NCI-H2029 treated with DMSO at 0.1 percent for 48 hours (cell line): ENCODE data around the gene HMCN1.
"Not testable (repeated sequence)": the region's sequence is repeated elsewhere in the genome, so short reads cannot be mapped to it uniquely, and the experiment has no call there.

Experiments
- DNase-seq: peaks from one replicate; lab custom pipeline; 2025; lab: John Stamatoyannopoulos, UW

HMCN1 gene

GRCh38 chr1:186152620-186153239, 418.5 kb downstream of the HMCN1 start:
- DNase-seq, result no peak

GRCh38 chr1:186154651-186155050, 420.5 kb downstream of the HMCN1 start:
- DNase-seq, result no peak

GRCh38 chr1:186155594-186155993, 421.4 kb downstream of the HMCN1 start:
- DNase-seq, result no peak

- not testable (repeated sequence) for DNase-seq
Measured at GRCh38 chr1:186162895-186163294, 428.7 kb downstream of the HMCN1 start.

- no peak for DNase-seq
Measured at GRCh38 chr1:186164773-186165172, 430.6 kb downstream of the HMCN1 start.

GRCh38 chr1:186165303-186165702, 431.1 kb downstream of the HMCN1 start:
- no peak for DNase-seq

GRCh38 chr1:186167096-186167668, 433.0 kb downstream of the HMCN1 start:
- DNase-seq, result no peak

- DNase-seq, result no peak
Measured at GRCh38 chr1:186175588-186175987, 441.4 kb downstream of the HMCN1 start.

- no peak for DNase-seq
Measured at GRCh38 chr1:186178426-186179043, 444.3 kb downstream of the HMCN1 start.

- DNase-seq, result no peak
Measured at GRCh38 chr1:186179231-186179630, 445.0 kb downstream of the HMCN1 start.

- no peak for DNase-seq
Measured at GRCh38 chr1:186183219-186183618, 449.0 kb downstream of the HMCN1 start.

GRCh38 chr1:186183970-186184628, 449.9 kb downstream of the HMCN1 start:
- DNase-seq, result no peak

- DNase-seq, result not testable (repeated sequence)
Measured at GRCh38 chr1:186186251-186186650, 452.1 kb downstream of the HMCN1 start.

GRCh38 chr1:186187601-186188000, 453.4 kb downstream of the HMCN1 start:
- DNase-seq, result no peak

- DNase-seq, result no peak
Measured at GRCh38 chr1:186188004-186188539, 453.9 kb downstream of the HMCN1 start.

GRCh38 chr1:186188736-186189135, 454.5 kb downstream of the HMCN1 start:
- DNase-seq, result no peak

GRCh38 chr1:186189156-186189555, 455.0 kb downstream of the HMCN1 start:
- no peak for DNase-seq

- no peak for DNase-seq
Measured at GRCh38 chr1:186191511-186191910, 457.3 kb downstream of the HMCN1 start.

- no peak for DNase-seq
Measured at GRCh38 chr1:186193224-186193623, 459.0 kb downstream of the HMCN1 start.

- no peak for DNase-seq
Measured at GRCh38 chr1:186194107-186194756, 460.0 kb downstream of the HMCN1 start.

- no peak for DNase-seq
Measured at GRCh38 chr1:186195377-186195931, 461.3 kb downstream of the HMCN1 start.

GRCh38 chr1:186202271-186202764, 468.1 kb downstream of the HMCN1 start:
- DNase-seq, result no peak
